ENCODE measurements around the gene RAB12.
"Not testable (repeated sequence)": the region's sequence is repeated elsewhere in the genome, so short reads cannot be mapped to it uniquely, and the experiment has no call there.

Gene RAB12

DNA sequence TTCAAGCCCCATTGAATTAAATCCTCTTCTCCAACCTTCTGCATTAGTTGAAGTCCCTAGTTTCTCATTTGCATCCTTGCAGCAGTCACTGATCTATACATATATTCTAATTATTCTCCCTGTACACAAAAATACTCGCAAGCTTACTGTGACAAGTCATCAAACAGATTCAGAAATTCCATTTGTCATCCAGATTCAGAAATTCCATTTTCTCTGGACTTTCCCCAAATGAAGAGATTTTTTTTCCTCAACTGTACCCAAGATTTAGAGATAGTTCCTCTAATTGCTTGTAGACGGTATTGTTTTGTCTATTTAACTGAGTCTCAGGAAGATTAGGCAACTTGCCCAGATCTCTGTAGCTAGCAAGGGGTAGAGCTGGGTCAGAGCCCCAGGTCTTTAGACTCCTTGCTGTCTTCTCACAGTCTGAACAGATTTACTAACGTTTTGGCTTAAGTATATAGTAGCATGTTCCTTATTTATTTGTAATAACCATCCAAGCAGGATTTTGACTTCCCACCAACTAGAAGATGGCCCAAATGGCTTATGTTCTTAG, 34.2 kb downstream of the RAB12 start:
- Histone ChIP-seq H4K20me1 (ENCODE audit: insufficient read depth, low read length) (no peaks in the 10 kb centered on the region), H3K27me3 (ENCODE audit: insufficient read depth, low read length, poor library complexity) (no peaks in the 10 kb centered on the region), H3K4me3 (ENCODE audit: low read depth in 1 of 2, low read length in 2 of 2) (no peak overlapping the region), H3K27ac (ENCODE audit: low read length) (no peak overlapping the region), H3K9ac (ENCODE audit: low read depth, low read length) (no peak overlapping the region), H2AFZ (ENCODE audit: low read depth, low read length) (no peak overlapping the region), H3K79me2 (ENCODE audit: insufficient read depth, low read length) (no peaks in the 10 kb centered on the region), H3K4me2 (ENCODE audit: insufficient read depth, low read length) (no peak overlapping the region), H3K36me3 (ENCODE audit: insufficient read depth, low read length) (peaks cover 22% of the 10 kb centered on the region), H3K9me3 (ENCODE audit: insufficient read depth, low read length, severe bottlenecking) (no peaks in the 10 kb centered on the region), H3K4me1 (ENCODE audit: insufficient read depth, low read length) (no peaks in the 10 kb centered on the region)
- TF ChIP-seq CTCF (IDR thresholded peaks at IDR 0.05; ENCODE audit: borderline replicate concordance, extremely low read depth, low read length, poor library complexity, severe bottlenecking) (no peak), EZH2 (IDR thresholded peaks at IDR 0.05; ENCODE audit: borderline replicate concordance, low read depth, low read length, severe bottlenecking) (no peak)
- DNase-seq (no peak), ATAC-seq (ENCODE audit: insufficient read depth, low read depth) (no peak)

DNA sequence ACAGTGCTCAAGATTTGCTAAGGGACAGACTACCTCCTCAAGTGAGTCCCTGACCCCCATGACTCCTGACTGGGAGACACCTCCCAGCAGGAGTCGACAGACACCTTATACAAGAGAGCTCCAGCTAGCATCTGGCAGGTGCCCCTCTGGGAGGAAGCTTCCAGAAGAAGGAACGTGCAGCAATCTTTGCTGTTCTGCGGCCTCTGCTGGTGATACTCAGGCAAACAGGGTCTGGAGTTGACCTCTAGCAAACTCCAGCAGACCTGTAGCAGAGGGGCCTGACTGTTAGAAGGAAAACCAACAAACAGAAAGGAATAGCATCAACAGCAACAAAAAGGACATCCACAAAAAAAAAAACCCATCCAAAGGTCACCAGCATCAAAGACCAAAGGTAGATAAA, 38.1 kb downstream of the RAB12 start:
- not testable (repeated sequence) for H3K4me2 ChIP-seq (ENCODE audit: insufficient read depth, low read length); H2AFZ ChIP-seq (ENCODE audit: low read depth, low read length); H3K79me2 ChIP-seq (ENCODE audit: insufficient read depth, low read length)

GRCh38 chr18:8651478-8652261, 42.4 kb downstream of the RAB12 start:
- not testable (repeated sequence) for H3K27ac ChIP-seq (ENCODE audit: low read length); H3K9me3 ChIP-seq (ENCODE audit: insufficient read depth, low read length, severe bottlenecking); H3K36me3 ChIP-seq (ENCODE audit: insufficient read depth, low read length); DNase-seq; ATAC-seq (ENCODE audit: insufficient read depth, low read depth); H4K20me1 ChIP-seq (ENCODE audit: insufficient read depth, low read length); H3K79me2 ChIP-seq (ENCODE audit: insufficient read depth, low read length); H3K9ac ChIP-seq (ENCODE audit: low read depth, low read length); H3K4me3 ChIP-seq (ENCODE audit: low read depth in 1 of 2, low read length in 2 of 2); H3K27me3 ChIP-seq (ENCODE audit: insufficient read depth, low read length, poor library complexity); H3K4me1 ChIP-seq (ENCODE audit: insufficient read depth, low read length); H2AFZ ChIP-seq (ENCODE audit: low read depth, low read length); H3K4me2 ChIP-seq (ENCODE audit: insufficient read depth, low read length)

More for the DNA sequence above, 38.1 kb downstream of the RAB12 start:
- not testable (repeated sequence) for H3K27ac ChIP-seq (ENCODE audit: low read length); H3K4me1 ChIP-seq (ENCODE audit: insufficient read depth, low read length); H3K9me3 ChIP-seq (ENCODE audit: insufficient read depth, low read length, severe bottlenecking); H3K9ac ChIP-seq (ENCODE audit: low read depth, low read length); H3K36me3 ChIP-seq (ENCODE audit: insufficient read depth, low read length); H3K4me3 ChIP-seq (ENCODE audit: low read depth in 1 of 2, low read length in 2 of 2); H3K27me3 ChIP-seq (ENCODE audit: insufficient read depth, low read length, poor library complexity); ATAC-seq (ENCODE audit: insufficient read depth, low read depth); H4K20me1 ChIP-seq (ENCODE audit: insufficient read depth, low read length); DNase-seq

GRCh38 chr18:8654503-8655451, 45.5 kb downstream of the RAB12 start:
- Histone ChIP-seq H4K20me1 (ENCODE audit: insufficient read depth, low read length) (no peaks in the 10 kb centered on the region), H3K9ac (ENCODE audit: low read depth, low read length) (no peak overlapping the region), H3K9me3 (ENCODE audit: insufficient read depth, low read length, severe bottlenecking) (no peaks in the 10 kb centered on the region), H3K36me3 (ENCODE audit: insufficient read depth, low read length) (no peaks in the 10 kb centered on the region), H3K4me2 (ENCODE audit: insufficient read depth, low read length) (no peak overlapping the region), H2AFZ (ENCODE audit: low read depth, low read length) (no peak overlapping the region), H3K4me3 (ENCODE audit: low read depth in 1 of 2, low read length in 2 of 2) (no peak overlapping the region), H3K4me1 (ENCODE audit: insufficient read depth, low read length) (no peaks in the 10 kb centered on the region), H3K27ac (ENCODE audit: low read length) (no peak overlapping the region), H3K79me2 (ENCODE audit: insufficient read depth, low read length) (no peaks in the 10 kb centered on the region), H3K27me3 (ENCODE audit: insufficient read depth, low read length, poor library complexity) (no peaks in the 10 kb centered on the region)
- no peak for ATAC-seq (ENCODE audit: insufficient read depth, low read depth)
- TF ChIP-seq CTCF (IDR thresholded peaks at IDR 0.05; ENCODE audit: borderline replicate concordance, extremely low read depth, low read length, poor library complexity, severe bottlenecking) (peak; percentile 76), EZH2 (IDR thresholded peaks at IDR 0.05; ENCODE audit: borderline replicate concordance, low read depth, low read length, severe bottlenecking) (no peak)
- no peak for DNase-seq
